HG03135 (cell line): ENCODE data around the gene PCDHB10.
"Not testable (repeated sequence)": the region's sequence is repeated elsewhere in the genome, so short reads cannot be mapped to it uniquely, and the experiment has no call there.

Source experiments
- ATAC-seq: cut with Tn5 transposase; IDR thresholded peaks from one replicate; pipeline ENCODE4 v1.9.1; 2021; ENCODE audit warnings: mild to moderate bottlenecking, moderate library complexity; ENCODE audit not compliant: unreplicated experiment

The PCDHB10 gene

GRCh38 chr5:141192110-141192725 lies at the start of gene PCDHB10:
PCDHB10 (plus strand) TSS chr5:141192353; CDS start chr5:141192553, 200 bp downstream.
- no peak for ATAC-seq

- no peak for ATAC-seq
Observed at GRCh38 chr5:141149812-141150211, 42.3 kb upstream of the PCDHB10 start, which contains the start of gene PCDHB6. PCDHB6 (plus strand) TSS chr5:141150057; CDS start chr5:141150258, 201 bp downstream.

GRCh38 chr5:141150224-141150992 lies 41.7 kb upstream of the PCDHB10 start:
- ATAC-seq: no peak

- ATAC-seq: no peak
Observed at GRCh38 chr5:141150993-141151325, 41.2 kb upstream of the PCDHB10 start.

- ATAC-seq: not testable (repeated sequence)
Observed at GRCh38 chr5:141151632-141152031, 40.5 kb upstream of the PCDHB10 start.

GRCh38 chr5:141152096-141152495 lies 40.1 kb upstream of the PCDHB10 start:
- ATAC-seq: not testable (repeated sequence)

- no peak for ATAC-seq
Observed at GRCh38 chr5:141155540-141156374, 36.4 kb upstream of the PCDHB10 start.

GRCh38 chr5:141157356-141157755 lies 34.8 kb upstream of the PCDHB10 start:
- not testable (repeated sequence) for ATAC-seq

- not testable (repeated sequence) for ATAC-seq
Observed at GRCh38 chr5:141157901-141158300, 34.3 kb upstream of the PCDHB10 start.

- no peak for ATAC-seq
Observed at GRCh38 chr5:141172381-141173204, 19.6 kb upstream of the PCDHB10 start, which contains the start of gene PCDHB7. PCDHB7 (plus strand) TSS chr5:141172644; CDS start chr5:141172836, 192 bp downstream.

GRCh38 chr5:141174291-141175104 lies 17.7 kb upstream of the PCDHB10 start:
- not testable (repeated sequence) for ATAC-seq

GRCh38 chr5:141175933-141176332 lies 16.2 kb upstream of the PCDHB10 start:
- no peak for ATAC-seq

GRCh38 chr5:141177577-141178191 lies 14.5 kb upstream of the PCDHB10 start, which contains the start of gene PCDHB8:
PCDHB8 (plus strand) TSS chr5:141177790; CDS start chr5:141178035, 245 bp downstream.
- ATAC-seq: not testable (repeated sequence)

- not testable (repeated sequence) for ATAC-seq
Observed at GRCh38 chr5:141179371-141179770, 12.8 kb upstream of the PCDHB10 start.

- not testable (repeated sequence) for ATAC-seq
Observed at GRCh38 chr5:141179876-141180275, 12.3 kb upstream of the PCDHB10 start.

GRCh38 chr5:141180313-141180712 lies 11.8 kb upstream of the PCDHB10 start:
- no peak for ATAC-seq

GRCh38 chr5:141182248-141182647 lies 9.9 kb upstream of the PCDHB10 start, which contains the start of gene PCDHB16:
PCDHB16 (plus strand) TSS chr5:141182387; CDS start chr5:141182560, 173 bp downstream.
- ATAC-seq: no peak

- not testable (repeated sequence) for ATAC-seq
Observed at GRCh38 chr5:141184117-141184855, 7.9 kb upstream of the PCDHB10 start.
